Omental fat pad (tissue), 4 donors: Measurements from ENCODE around the gene OR10A3. TPM values are rescaled to one million over a fixed set of nuclear protein-coding genes. Genes with fewer than 3 reads are reported as not detected.

Experiments
- ATAC-seq: fragments of 150-250 bp; one replicate; pipeline ENCODE4 v1.9.1; 2016; ENCODE audit warnings: mild to moderate bottlenecking, moderate library complexity; ENCODE audit not compliant: low FRiP score
- DNase-seq: peaks from one replicate; pipeline ENCODE4 v3.0.0-alpha.2; 2019; ENCODE audit warnings: low spot score
- CTCF ChIP-seq, 3 donors: fragments of 450-650 bp; IDR thresholded peaks; one replicate each; pipeline ENCODE4 v1.5.1; 2016 to 2017; ENCODE audit warnings: antibody characterized with exemption in 3 of 3, mild to moderate bottlenecking in 3 of 3, moderate library complexity in 2 of 3
- total RNA-seq, 4 donors: library from RNA; depleted of rRNA; stranded (reverse); fragments of >200 nt; gene quantifications; one replicate each; pipeline ENCODE4 v1.1.0, GENCODE V29; 2016

OR10A3 gene
- total RNA-seq, 4 donors from 2014 or later, result not detected

- TF ChIP-seq CTCF (IDR thresholded peaks at IDR 0.05), result no peak
- ATAC-seq (no peak), DNase-seq (no peak)
Observed at GRCh38 chr11:7936615-7937014, 4.9 kb downstream of the OR10A3 start.

- no peak for TF ChIP-seq CTCF (IDR thresholded peaks at IDR 0.05)
- ATAC-seq, result no peak
Observed at GRCh38 chr11:7931168-7931567, 10.3 kb downstream of the OR10A3 start, which contains the start of gene OR10A6. Gene OR10A6, minus strand, starts transcription at chr11:7931268. Its CDS starts 2,606 bp downstream, at chr11:7928662.

GRCh38 chr11:7927635-7928034, 13.9 kb downstream of the OR10A3 start:
- no peak for TF ChIP-seq CTCF (IDR thresholded peaks at IDR 0.05)
- DNase-seq (no peak), ATAC-seq (no peak)

More at GRCh38 chr11:7931168-7931567, 10.3 kb downstream of the OR10A3 start, which contains the start of gene OR10A6:
- no peak for DNase-seq

GRCh38 chr11:7924536-7924935, 17.0 kb downstream of the OR10A3 start:
- DNase-seq, result no peak
- no peak for ATAC-seq
- TF ChIP-seq CTCF (IDR thresholded peaks at IDR 0.05), result no peak

GRCh38 chr11:7918141-7918540, 23.4 kb downstream of the OR10A3 start:
- TF ChIP-seq CTCF (IDR thresholded peaks at IDR 0.05), result no peak
- DNase-seq (no peak), ATAC-seq (no peak)

GRCh38 chr11:7911011-7911410, 30.5 kb downstream of the OR10A3 start:
- no peak for DNase-seq
- no peak for TF ChIP-seq CTCF (IDR thresholded peaks at IDR 0.05)
- no peak for ATAC-seq

GRCh38 chr11:7910286-7910788, 31.2 kb downstream of the OR10A3 start:
- ATAC-seq (no peak), DNase-seq (no peak)
- no peak for TF ChIP-seq CTCF (IDR thresholded peaks at IDR 0.05)
